ENCODE data around the gene TNFSF8. TPM values are rescaled to one million over a fixed set of nuclear protein-coding genes. Genes with fewer than 3 reads are reported as not detected.

The TNFSF8 gene
- total and polyA plus RNA-seq, 2 of the 4 experiments (the other 2 are of a cell fraction) = not detected

GRCh38 chr9:114916481-114916880, 13.9 kb downstream of the TNFSF8 start:
- dilution Hi-C loops (cut with HindIII; ENCODE audit: low sequenced_read_pairs, unreplicated experiment) = no loop called here
- no peaks in the 10 kb centered on the region for H3K4me1 ChIP-seq (ENCODE audit: control insufficient read depth, insufficient read depth, low read length)
- no peak overlapping the region for H4K91ac ChIP-seq (ENCODE audit: insufficient read depth, low read depth, low read length)
- H3K23ac ChIP-seq (ENCODE audit: low read depth, low read length) = no peak overlapping the region
- H3K4me2 ChIP-seq (ENCODE audit: low read depth, low read length) = no peak overlapping the region
- ATAC-seq (ENCODE audit: low read depth) (no peak), DNase-seq (no peak)
- no peak overlapping the region for H3K18ac ChIP-seq (ENCODE audit: low read depth, low read length)
- H3K27me3 ChIP-seq (ENCODE audit: control insufficient read depth, insufficient read depth, low read length) = peaks cover 43% of the 10 kb centered on the region
- H2AK9ac ChIP-seq (replicated peaks; ENCODE audit: low read depth, low read length, poor library complexity) = no peak overlapping the region
- H3K56ac ChIP-seq (ENCODE audit: extremely low read depth, insufficient read depth, low read length) = no peak overlapping the region
- intact Hi-C loops (cut with micrococcal nuclease) = no loop called here
- no peaks in the 10 kb centered on the region for H3K9me3 ChIP-seq (ENCODE audit: control insufficient read depth, insufficient read depth, low read length)
- no peak overlapping the region for H3K4me3 ChIP-seq (ENCODE audit: insufficient read depth, low read depth, low read length)
- CTCF ChIA-PET = no interaction called here
- no TSS peak for BruUV-seq (replicated peaks)
- TF ChIP-seq FOS (IDR thresholded peaks at IDR 0.05; ENCODE audit: low read depth, low read length) = no peak
- TF ChIP-seq RAD21 (IDR thresholded peaks at IDR 0.05; ENCODE audit: low read length) = no peak
- TF ChIP-seq CEBPB (IDR thresholded peaks at IDR 0.05; ENCODE audit: low read depth, low read length) = no peak
- no peak for TF ChIP-seq MXI1 (IDR thresholded peaks at IDR 0.05; ENCODE audit: borderline replicate concordance, low read depth, low read length)
- TF ChIP-seq ELK1 (IDR thresholded peaks at IDR 0.05; ENCODE audit: borderline replicate concordance, low read depth, low read length) = no peak
- TF ChIP-seq USF2 (IDR thresholded peaks at IDR 0.05; ENCODE audit: low read depth, low read length) = no peak
- TF ChIP-seq CHD1 (IDR thresholded peaks at IDR 0.05; ENCODE audit: low read depth, low read length) = no peak
- TF ChIP-seq MAZ (IDR thresholded peaks at IDR 0.05; ENCODE audit: borderline replicate concordance, low read depth, low read length) = no peak
- TF ChIP-seq SMC3 (IDR thresholded peaks at IDR 0.05; ENCODE audit: low read depth, low read length) = no peak
- TF ChIP-seq POLR2A (IDR thresholded peaks at IDR 0.05; ENCODE audit: low read depth, low read length) = no peak
- TF ChIP-seq RCOR1 (IDR thresholded peaks at IDR 0.05; ENCODE audit: insufficient replicate concordance, low read length) = no peak
- TF ChIP-seq CTCF (conservative IDR thresholded peaks at IDR 0.05; ENCODE audit: low read depth, low read length) = no peak
- TF ChIP-seq BHLHE40 (IDR thresholded peaks at IDR 0.05; ENCODE audit: low read depth, low read length) = no peak
- TF ChIP-seq MAFK (IDR thresholded peaks at IDR 0.05; ENCODE audit: low read depth, low read length) = no peak
- no peak for TF ChIP-seq RFX5 (IDR thresholded peaks at IDR 0.05; ENCODE audit: low read depth, low read length)
- POLR2A ChIA-PET (ENCODE audit: unreplicated experiment) = no interaction called here
- H3K79me1 ChIP-seq (ENCODE audit: low read depth in 1 of 2, low read length in 2 of 2) = no peaks in the 10 kb centered on the region
- no peak overlapping the region for H4K5ac ChIP-seq (ENCODE audit: low read depth, low read length)
- no peaks in the 10 kb centered on the region for H3K36me3 ChIP-seq (ENCODE audit: control insufficient read depth, insufficient read depth, low read length)
- in situ Hi-C loops (cut with MboI; ENCODE audit: low sequenced_read_pairs) = no loop called here
- H3K4ac ChIP-seq (ENCODE audit: low read depth, low read length) = no peak overlapping the region
- no peaks in the 10 kb centered on the region for H3K9me1 ChIP-seq (ENCODE audit: insufficient read depth, low read length)
- no peak overlapping the region for H4K8ac ChIP-seq (ENCODE audit: low read depth in 2 of 2, low read length in 2 of 2)
- H2AFZ ChIP-seq (replicated peaks; ENCODE audit: low read length, poor library complexity) = no peak overlapping the region
- no peak overlapping the region for H3K14ac ChIP-seq (replicated peaks; ENCODE audit: low read depth, low read length)
- no peak overlapping the region for H2BK5ac ChIP-seq (ENCODE audit: low read depth, low read length, poor library complexity, severe bottlenecking)
- H2AK5ac ChIP-seq (ENCODE audit: low read depth, low read length) = no peak overlapping the region
- no peak overlapping the region for H2BK120ac ChIP-seq (ENCODE audit: low read depth, low read length)
- WGBS, 2 experiments (ENCODE audit: extremely low coverage in 2 of 2, insufficient read length in 1 of 2) = no CpG with 5 or more reads among the region's 7 CpGs
- H2BK20ac ChIP-seq (ENCODE audit: low read depth, low read length) = no peak overlapping the region
- no peak overlapping the region for H3K27ac ChIP-seq (ENCODE audit: insufficient read depth, low read length)
- no peaks in the 10 kb centered on the region for H4K20me1 ChIP-seq (ENCODE audit: insufficient read depth, low read length)
- H3K9ac ChIP-seq (ENCODE audit: low read depth, low read length) = no peak overlapping the region
- no peak overlapping the region for H2BK15ac ChIP-seq (ENCODE audit: low read depth, low read length)

All from IMR-90 (cell line).